NCI-H2227 (cell line): ENCODE data around the gene EMILIN1.
A peak's percentile ranks its signal among the peaks of the same experiment; 100 is the strongest.

Experiments used
- DNase-seq: peaks from one replicate; lab custom pipeline; 2025; ENCODE audit not compliant: unreplicated experiment; lab: John Stamatoyannopoulos, UW

The EMILIN1 gene

GRCh38 chr2:27079233-27080139, 1.1 kb downstream of the EMILIN1 start:
- DNase-seq, result no peak

GRCh38 chr2:27080140-27080469, 1.7 kb downstream of the EMILIN1 start:
- no peak for DNase-seq

- DNase-seq, result no peak
These were observed 2.2 kb downstream of the EMILIN1 start for GRCh38 chr2:27080603-27080936.

GRCh38 chr2:27081984-27082772, 3.8 kb downstream of the EMILIN1 start:
- DNase-seq, result no peak

- DNase-seq, result no peak
These were observed 4.5 kb downstream of the EMILIN1 start for GRCh38 chr2:27082773-27083409.

GRCh38 chr2:27083410-27084296, 5.2 kb downstream of the EMILIN1 start:
- DNase-seq, result no peak

GRCh38 chr2:27084297-27085061, 6.1 kb downstream of the EMILIN1 start:
- no peak for DNase-seq

- DNase-seq, result no peak
These were observed 6.8 kb downstream of the EMILIN1 start for GRCh38 chr2:27085062-27085672.

GRCh38 chr2:27085673-27086089, 7.3 kb downstream of the EMILIN1 start:
- DNase-seq, result peak; percentile 71

GRCh38 chr2:27086090-27086723, 7.8 kb downstream of the EMILIN1 start:
- DNase-seq, result peak; percentile 98

- peak; percentile 71 for DNase-seq
These were observed 8.5 kb downstream of the EMILIN1 start, which contains the start of gene KHK for GRCh38 chr2:27086724-27087593. Gene KHK (plus strand): TSS chr2:27086772. CDS start chr2:27087260, 488 bp downstream.

- DNase-seq, result no peak
These were observed 9.5 kb downstream of the EMILIN1 start for GRCh38 chr2:27087823-27088410.

GRCh38 chr2:27088634-27089033, 10.2 kb downstream of the EMILIN1 start:
- DNase-seq, result no peak

GRCh38 chr2:27089111-27089954, 10.9 kb downstream of the EMILIN1 start:
- no peak for DNase-seq

- no peak for DNase-seq
These were observed 13.6 kb downstream of the EMILIN1 start for GRCh38 chr2:27091746-27092695.
